ENCODE measurements around the gene HS6ST2. TPM values are rescaled to one million over a fixed set of nuclear protein-coding genes. Genes with fewer than 3 reads are reported as not detected.

Gene HS6ST2
- total RNA-seq, 1 experiment from 2014 or later = 0.26 TPM

DNA sequence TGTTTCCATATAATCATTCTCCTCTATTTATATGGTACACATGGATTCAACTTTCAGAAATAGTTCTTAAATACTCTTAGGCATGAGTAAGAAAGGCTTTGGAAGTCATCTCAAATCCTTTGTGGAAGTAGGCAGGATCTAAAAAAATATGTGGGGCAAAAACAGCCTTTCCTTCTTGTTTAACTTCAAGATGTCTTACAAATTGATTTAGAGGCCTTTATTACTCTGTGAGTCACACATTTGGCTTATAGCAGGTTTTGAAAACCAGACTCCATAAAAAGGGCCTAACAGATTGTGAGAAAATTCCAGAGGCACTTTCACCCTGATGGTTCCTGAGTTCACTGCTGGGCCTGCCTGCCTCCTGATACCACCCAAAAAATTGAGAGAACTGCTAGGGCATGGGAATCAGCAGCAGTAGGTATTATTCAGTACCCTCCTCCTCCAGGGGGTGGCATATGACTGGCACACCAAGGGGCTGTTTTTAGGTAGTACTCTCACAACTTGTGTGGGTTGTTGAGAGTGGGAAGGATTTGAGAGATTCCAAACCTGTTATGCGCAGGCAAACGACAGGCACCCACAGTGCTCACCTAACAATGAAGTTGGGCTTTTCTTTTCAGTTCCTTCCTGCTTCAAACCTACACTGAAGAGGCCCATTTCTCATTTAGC, 306.9 kb downstream of the HS6ST2 start:
- intact Hi-C loops (cut with micrococcal nuclease; ENCODE audit: unreplicated experiment) (no loop called here), in situ Hi-C loops (cut with HindIII; ENCODE audit: low pct_unique_long_range_greater_than_20kb, low sequenced_read_pairs) (no loop called here)
- TF ChIP-seq, protein P1, sequence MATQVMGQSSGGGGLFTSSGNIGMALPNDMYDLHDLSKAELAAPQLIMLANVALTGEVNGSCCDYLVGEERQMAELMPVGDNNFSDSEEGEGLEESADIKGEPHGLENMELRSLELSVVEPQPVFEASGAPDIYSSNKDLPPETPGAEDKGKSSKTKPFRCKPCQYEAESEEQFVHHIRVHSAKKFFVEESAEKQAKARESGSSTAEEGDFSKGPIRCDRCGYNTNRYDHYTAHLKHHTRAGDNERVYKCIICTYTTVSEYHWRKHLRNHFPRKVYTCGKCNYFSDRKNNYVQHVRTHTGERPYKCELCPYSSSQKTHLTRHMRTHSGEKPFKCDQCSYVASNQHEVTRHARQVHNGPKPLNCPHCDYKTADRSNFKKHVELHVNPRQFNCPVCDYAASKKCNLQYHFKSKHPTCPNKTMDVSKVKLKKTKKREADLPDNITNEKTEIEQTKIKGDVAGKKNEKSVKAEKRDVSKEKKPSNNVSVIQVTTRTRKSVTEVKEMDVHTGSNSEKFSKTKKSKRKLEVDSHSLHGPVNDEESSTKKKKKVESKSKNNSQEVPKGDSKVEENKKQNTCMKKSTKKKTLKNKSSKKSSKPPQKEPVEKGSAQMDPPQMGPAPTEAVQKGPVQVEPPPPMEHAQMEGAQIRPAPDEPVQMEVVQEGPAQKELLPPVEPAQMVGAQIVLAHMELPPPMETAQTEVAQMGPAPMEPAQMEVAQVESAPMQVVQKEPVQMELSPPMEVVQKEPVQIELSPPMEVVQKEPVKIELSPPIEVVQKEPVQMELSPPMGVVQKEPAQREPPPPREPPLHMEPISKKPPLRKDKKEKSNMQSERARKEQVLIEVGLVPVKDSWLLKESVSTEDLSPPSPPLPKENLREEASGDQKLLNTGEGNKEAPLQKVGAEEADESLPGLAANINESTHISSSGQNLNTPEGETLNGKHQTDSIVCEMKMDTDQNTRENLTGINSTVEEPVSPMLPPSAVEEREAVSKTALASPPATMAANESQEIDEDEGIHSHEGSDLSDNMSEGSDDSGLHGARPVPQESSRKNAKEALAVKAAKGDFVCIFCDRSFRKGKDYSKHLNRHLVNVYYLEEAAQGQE (IDR thresholded peaks at IDR 0.05; ENCODE audit: insufficient read depth in 1 of 2, low read depth in 2 of 2, low read length in 1 of 2) = no peak
- TF ChIP-seq, protein P2, sequence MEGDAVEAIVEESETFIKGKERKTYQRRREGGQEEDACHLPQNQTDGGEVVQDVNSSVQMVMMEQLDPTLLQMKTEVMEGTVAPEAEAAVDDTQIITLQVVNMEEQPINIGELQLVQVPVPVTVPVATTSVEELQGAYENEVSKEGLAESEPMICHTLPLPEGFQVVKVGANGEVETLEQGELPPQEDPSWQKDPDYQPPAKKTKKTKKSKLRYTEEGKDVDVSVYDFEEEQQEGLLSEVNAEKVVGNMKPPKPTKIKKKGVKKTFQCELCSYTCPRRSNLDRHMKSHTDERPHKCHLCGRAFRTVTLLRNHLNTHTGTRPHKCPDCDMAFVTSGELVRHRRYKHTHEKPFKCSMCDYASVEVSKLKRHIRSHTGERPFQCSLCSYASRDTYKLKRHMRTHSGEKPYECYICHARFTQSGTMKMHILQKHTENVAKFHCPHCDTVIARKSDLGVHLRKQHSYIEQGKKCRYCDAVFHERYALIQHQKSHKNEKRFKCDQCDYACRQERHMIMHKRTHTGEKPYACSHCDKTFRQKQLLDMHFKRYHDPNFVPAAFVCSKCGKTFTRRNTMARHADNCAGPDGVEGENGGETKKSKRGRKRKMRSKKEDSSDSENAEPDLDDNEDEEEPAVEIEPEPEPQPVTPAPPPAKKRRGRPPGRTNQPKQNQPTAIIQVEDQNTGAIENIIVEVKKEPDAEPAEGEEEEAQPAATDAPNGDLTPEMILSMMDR (IDR thresholded peaks at IDR 0.05) = peak; percentile 17
- H3K4me1 ChIP-seq (ENCODE audit: control insufficient read depth, insufficient read depth, low read length) = no peaks in the 10 kb centered on the region
- H3K4me3 ChIP-seq (ENCODE audit: low read depth in 2 of 2, low read length in 2 of 2) = no peak overlapping the region
- no TSS peak for BruUV-seq (replicated peaks)
- H3K36me3 ChIP-seq (ENCODE audit: control insufficient read depth, insufficient read depth, low read length) = no peaks in the 10 kb centered on the region
- no peak for ATAC-seq
- no peak overlapping the region for H3K27ac ChIP-seq (ENCODE audit: low read length)
- H3K27me3 ChIP-seq (ENCODE audit: control insufficient read depth, insufficient read depth, low read length) = peaks cover 10% of the 10 kb centered on the region
- CTCF ChIA-PET = no interaction called here
- no peaks in the 10 kb centered on the region for H3K9me3 ChIP-seq (ENCODE audit: control insufficient read depth, insufficient read depth, low read depth, low read length)
- DNase-seq (ENCODE audit: low read depth, low spot score) = no peak
- POLR2A ChIA-PET = no interaction called here

DNA sequence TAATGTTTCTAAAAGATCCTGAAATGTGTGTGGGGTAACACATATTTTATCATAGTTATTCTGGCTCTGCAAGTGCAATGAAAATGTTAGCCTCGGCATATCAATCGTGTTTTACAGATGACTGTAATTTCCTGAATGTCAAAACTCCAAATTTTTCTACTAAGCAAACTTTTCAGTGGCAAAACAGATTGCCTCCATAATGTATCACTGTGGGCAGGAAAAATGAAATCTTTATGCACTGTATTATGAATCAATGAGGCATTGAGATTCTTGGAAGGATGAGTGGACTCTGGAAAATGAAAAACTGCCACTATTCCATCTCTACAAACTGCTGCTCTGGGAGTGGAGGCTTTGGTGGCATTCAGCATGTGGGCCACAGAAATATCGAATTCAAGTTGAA, 309.5 kb downstream of the HS6ST2 start:
- BruUV-seq (replicated peaks) = no TSS peak
- no peak for ATAC-seq
- intact Hi-C loops (cut with micrococcal nuclease; ENCODE audit: unreplicated experiment) (no loop called here), in situ Hi-C loops (cut with HindIII; ENCODE audit: low pct_unique_long_range_greater_than_20kb, low sequenced_read_pairs) (no loop called here)
- ChIA-PET CTCF (no interaction called here), POLR2A (no interaction called here)
- TF ChIP-seq, protein P1 (IDR thresholded peaks at IDR 0.05; ENCODE audit: insufficient read depth in 1 of 2, low read depth in 2 of 2, low read length in 1 of 2) = no peak
- TF ChIP-seq SIN3A (IDR thresholded peaks at IDR 0.05; ENCODE audit: borderline replicate concordance, insufficient read depth, low read depth, low read length) = no peak
- TF ChIP-seq, protein P2 (IDR thresholded peaks at IDR 0.05) = no peak
- no peak for TF ChIP-seq TCF7L2 (IDR thresholded peaks at IDR 0.05; ENCODE audit: low read depth, low read length)
- no peak for TF ChIP-seq POLR2AphosphoS5 (IDR thresholded peaks at IDR 0.05; ENCODE audit: low read depth, low read length)
- Histone ChIP-seq H3K4me3 (ENCODE audit: low read depth in 2 of 2, low read length in 2 of 2) (no peak overlapping the region), H3K27me3 (ENCODE audit: control insufficient read depth, insufficient read depth, low read length) (peaks cover 8% of the 10 kb centered on the region), H3K27ac (ENCODE audit: low read length) (no peak overlapping the region), H3K9me3 (ENCODE audit: control insufficient read depth, insufficient read depth, low read depth, low read length) (no peaks in the 10 kb centered on the region), H3K4me1 (ENCODE audit: control insufficient read depth, insufficient read depth, low read length) (no peaks in the 10 kb centered on the region), H3K36me3 (ENCODE audit: control insufficient read depth, insufficient read depth, low read length) (no peaks in the 10 kb centered on the region)
- no peak for DNase-seq (ENCODE audit: low read depth, low spot score)
